CD4-positive, alpha-beta T cell treated with Interleukin-6 for 4 hours (primary cell): ENCODE results near the gene MARCHF2.

Experiments
- DNase-seq: peaks from one replicate; pipeline ENCODE4 v3.0.0-alpha.2; 2020; ENCODE audit warnings: mixed read lengths

Gene MARCHF2

DNA sequence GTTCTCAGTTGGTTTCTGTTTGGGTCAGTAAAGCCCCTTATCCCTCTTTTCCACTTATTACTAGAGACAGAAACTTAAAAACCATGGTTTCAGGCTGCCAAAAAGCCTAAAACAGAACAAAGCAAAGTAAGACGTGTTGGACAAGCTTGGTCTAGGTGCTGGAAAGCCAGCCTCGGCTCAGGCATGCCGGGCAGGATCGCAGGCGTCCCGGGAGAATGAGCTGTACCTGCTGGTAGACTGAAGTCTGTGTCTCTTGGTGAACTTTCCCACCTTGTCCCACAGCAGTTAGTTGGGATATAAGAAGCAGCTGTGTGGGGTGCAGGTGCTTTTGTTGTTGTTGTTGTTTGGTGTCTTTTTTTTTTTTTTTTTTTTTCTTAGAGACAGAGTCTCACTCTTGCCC is 68.5 kb downstream of the MARCHF2 start:
- no peak for DNase-seq

DNA sequence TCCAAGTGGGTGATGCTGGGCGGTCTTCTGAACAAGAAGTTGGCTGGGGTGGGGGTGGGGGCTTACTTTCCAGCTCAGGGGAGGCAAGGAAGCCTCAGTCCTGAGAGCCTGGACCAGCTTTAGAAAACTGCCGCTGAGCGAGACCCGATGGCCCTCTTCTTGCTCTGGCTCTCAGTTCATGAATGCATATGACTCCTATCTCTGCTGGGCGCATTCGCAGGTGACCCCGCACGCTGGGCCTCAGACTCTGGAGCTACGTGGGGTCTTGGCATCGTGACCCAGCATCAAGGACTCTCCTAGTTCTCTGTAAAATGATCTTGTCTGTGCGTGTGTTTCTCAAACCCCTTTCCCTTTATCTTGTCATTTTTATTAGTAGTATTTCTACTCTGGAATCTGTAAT is 69.6 kb downstream of the MARCHF2 start:
- no peak for DNase-seq

DNA sequence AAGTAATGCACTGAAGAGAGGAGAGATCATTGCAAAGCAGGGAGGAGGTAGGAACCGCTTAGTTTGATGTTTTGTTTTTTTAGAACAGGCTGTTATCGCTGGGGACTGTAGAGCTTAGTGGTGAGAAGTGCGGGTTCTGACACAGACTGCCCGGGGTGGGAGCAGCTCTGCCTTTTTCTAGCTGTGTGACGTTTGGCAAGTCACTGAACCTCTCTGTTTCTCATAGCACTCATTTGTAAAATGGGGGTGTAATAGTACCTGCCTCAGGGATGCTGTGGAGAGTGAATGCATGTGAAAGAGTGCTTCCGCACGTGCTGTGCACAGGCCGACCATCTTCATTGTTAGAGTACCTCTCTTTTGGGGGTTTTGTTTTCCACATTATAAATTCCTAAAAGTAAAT is 70.1 kb downstream of the MARCHF2 start:
- DNase-seq: no peak

DNA sequence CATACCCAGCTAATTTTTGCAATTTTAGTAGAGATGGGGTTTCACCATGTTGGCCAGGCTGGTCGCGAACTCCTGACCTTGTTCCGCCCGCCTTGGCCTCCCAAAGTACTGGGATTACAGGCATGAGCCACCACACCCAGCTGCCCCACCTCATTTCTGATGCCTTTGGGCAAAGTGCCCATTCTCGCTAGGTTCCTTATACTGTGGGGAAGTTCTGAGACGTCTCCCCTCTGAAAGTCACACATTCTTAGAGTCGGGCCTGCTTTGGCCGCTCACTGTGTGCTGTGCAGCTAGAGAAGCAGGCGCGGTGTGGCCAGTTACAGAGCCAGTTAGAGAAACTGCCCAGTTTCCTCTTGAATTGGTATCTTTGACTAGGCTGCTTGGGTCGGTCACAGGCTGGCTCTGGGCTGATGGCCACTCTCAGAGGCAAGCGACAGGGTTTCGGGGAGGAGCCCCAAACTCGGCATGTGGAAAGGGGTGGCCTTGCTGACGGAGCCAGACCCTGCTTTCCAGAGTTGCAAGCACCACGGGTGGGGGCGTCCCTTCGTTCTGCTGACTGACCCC is 71.3 kb downstream of the MARCHF2 start:
- DNase-seq: no peak

DNA sequence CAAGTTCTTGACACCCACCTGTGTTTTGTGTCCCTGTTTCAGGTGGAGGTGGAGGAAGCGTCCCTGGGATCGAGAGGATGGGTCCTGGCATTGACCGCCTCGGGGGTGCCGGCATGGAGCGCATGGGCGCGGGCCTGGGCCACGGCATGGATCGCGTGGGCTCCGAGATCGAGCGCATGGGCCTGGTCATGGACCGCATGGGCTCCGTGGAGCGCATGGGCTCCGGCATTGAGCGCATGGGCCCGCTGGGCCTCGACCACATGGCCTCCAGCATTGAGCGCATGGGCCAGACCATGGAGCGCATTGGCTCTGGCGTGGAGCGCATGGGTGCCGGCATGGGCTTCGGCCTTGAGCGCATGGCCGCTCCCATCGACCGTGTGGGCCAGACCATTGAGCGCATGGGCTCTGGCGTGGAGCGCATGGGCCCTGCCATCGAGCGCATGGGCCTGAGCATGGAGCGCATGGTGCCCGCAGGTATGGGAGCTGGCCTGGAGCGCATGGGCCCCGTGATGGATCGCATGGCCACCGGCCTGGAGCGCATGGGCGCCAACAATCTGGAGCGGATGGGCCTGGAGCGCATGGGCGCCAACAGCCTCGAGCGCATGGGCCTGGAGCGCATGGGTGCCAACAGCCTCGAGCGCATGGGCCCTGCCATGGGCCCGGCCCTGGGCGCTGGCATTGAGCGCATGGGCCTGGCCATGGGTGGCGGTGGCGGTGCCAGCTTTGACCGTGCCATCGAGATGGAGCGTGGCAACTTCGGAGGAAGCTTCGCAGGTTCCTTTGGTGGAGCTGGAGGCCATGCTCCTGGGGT is 72.7 kb downstream of the MARCHF2 start:
- no peak for DNase-seq

DNA sequence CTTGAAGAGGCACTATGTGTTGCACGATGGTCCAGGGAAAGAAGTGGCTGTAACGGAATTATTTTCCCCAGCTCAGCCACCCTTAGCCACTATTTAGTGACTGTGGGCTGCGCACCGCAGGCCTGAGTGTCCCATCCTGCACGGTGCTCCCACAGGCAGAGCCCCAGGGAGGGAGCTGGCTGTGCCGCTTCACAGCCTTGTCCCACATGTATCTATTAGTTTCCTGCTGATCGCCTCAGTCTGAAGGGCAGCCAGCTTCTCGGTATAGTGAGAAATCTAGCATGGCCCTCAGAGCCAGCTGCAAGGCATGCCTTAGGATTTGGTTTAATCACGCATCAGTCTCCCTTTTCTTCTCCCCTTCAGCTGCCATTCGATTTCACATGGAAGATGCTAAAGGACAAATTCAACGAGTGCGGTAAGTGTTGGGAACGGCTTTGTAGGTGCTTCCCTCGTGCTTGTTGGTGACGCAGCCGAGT is 73.6 kb downstream of the MARCHF2 start:
- DNase-seq: no peak

DNA sequence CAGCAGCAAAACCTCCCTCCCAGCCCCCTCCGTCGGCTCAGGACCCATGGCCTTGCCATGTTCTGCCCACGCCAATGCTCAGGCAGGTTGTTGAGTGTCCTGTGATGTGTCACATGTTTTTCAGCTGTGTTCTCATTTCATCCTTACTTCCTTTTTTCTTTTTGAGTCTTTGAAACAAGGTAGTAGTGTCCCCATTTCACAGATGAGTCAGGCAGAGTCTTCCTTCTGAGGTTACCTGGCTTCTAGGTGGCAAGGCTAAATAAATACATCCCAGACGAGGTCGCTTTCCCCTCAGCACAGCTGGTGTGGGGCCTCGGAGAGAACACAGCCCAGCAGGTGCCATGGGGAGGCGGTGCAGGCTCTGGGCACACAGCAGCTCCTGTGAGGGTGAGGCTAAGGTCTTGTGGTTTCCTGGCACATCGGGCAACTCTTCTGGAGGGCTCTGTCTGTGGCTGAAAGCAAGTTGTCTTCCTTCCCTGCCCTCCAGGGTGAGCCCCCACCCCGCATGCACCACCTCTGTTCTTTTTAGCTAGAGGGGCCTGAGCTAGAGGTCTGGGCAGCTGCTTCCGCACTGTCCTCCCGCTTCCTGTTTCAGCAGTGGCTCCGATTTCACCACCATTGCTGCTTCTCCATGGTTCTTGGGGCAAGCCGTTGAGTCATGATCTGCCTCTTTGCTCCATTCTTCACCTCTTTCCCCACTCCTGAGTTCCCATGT is 74.2 kb downstream of the MARCHF2 start:
- peak; percentile 75 for DNase-seq

DNA sequence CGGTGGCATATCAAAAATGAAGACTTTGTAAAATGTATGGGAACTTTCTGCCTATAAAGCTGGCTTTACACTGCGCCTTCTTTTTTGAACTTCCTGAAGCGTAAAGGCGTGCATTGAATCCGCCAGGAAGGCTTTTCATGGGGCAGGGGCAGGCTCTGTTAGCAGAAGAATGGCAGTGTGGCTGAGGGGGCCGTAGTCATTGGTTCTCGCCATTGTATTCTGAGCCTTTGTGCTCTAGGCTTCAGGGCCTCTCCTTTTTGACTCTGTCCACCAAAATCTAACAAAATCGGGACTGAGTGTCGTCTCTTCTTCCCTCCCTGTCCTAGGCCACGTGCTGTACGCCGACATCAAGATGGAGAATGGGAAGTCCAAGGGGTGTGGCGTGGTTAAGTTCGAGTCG is 75.3 kb downstream of the MARCHF2 start:
- no peak for DNase-seq
